GM20000 (cell line): ENCODE results near the gene ITGA6.

Experiments
- DNase-seq: peaks from one replicate; pipeline ENCODE4 v3.0.0; 2012; ENCODE audit warnings: low spot score
- TF ChIP-seq, protein P1 (sequence below): IDR thresholded peaks from 2 replicates; pipeline ENCODE4 v1.5.1; 2012; ENCODE audit warnings: mild to moderate bottlenecking, control low read depth; ENCODE audit errors: extremely low read depth, missing control alignments

ITGA6 gene

DNA sequence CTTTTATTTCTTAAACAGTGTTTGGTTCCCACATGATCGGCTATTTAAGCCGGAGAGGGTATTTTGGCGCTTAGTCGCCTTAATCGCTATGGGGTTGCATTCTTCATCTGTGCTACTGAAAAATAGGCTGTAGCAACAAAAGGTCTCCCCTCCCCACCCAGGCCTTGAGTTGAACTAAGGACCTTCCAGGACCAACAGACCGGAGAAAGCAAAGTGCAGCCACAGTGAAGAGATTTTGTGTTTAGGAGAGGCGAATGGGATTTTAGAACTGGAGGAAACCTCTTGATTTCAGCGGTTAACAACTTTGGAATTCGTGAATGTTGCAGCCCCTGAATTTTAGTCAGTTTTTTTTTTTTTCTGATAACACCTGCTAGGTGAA lies 1.4 kb downstream of the ITGA6 start:
- TF ChIP-seq, protein P1, sequence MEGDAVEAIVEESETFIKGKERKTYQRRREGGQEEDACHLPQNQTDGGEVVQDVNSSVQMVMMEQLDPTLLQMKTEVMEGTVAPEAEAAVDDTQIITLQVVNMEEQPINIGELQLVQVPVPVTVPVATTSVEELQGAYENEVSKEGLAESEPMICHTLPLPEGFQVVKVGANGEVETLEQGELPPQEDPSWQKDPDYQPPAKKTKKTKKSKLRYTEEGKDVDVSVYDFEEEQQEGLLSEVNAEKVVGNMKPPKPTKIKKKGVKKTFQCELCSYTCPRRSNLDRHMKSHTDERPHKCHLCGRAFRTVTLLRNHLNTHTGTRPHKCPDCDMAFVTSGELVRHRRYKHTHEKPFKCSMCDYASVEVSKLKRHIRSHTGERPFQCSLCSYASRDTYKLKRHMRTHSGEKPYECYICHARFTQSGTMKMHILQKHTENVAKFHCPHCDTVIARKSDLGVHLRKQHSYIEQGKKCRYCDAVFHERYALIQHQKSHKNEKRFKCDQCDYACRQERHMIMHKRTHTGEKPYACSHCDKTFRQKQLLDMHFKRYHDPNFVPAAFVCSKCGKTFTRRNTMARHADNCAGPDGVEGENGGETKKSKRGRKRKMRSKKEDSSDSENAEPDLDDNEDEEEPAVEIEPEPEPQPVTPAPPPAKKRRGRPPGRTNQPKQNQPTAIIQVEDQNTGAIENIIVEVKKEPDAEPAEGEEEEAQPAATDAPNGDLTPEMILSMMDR: no peak
- no peak for DNase-seq

DNA sequence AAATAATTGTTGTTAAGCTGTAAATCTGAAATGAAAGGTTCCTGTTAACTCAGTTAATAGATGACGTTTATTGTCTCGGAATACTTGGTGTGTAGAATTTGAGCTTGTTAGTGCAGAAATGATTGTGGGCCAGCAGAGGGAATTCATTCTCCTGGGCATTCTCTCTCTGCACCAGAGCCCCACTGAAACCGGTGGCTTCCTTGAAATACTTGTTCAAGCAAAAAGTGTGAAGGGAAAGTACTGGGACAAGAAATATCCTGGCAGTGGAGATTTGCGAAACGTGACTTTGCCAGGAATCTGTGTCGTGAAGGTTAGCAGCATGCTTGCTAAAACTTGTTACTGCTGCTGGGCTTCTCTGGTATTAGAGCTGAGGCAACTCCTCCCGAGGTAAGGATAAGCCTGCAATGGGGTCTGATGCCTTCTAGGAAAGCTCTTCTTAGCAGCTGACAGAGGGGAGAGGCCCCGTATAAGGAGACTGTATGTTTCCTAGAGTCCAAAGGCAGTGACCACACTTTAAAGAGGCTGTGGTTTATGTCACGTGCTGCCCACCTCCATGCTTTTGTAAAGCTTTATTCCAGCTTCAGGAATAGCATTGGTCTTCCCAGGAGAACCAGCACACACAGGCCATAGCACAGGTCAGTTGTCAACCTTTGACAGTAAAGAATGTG lies 2.0 kb downstream of the ITGA6 start:
- no peak for DNase-seq
- TF ChIP-seq, protein P1: no peak

DNA sequence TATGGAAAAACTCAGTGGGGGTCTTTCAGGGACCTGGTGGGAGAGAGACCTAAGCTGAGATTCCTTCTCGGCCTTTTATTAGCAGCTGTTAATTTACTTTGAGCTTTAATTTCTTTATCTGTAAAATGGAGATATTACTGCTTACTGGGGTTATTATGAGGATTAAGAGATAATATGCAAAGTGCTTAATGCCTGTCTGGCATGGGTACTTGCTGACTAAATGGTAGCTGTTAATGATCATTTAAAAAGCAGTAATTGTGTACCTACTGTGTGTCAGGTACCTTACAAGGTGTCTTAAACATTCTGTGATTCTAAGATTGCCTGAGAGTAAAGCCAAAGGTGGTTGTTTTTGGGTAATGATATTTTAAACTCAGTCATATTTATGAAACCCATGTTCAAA lies 2.6 kb downstream of the ITGA6 start:
- no peak for DNase-seq
- TF ChIP-seq, protein P1: no peak

DNA sequence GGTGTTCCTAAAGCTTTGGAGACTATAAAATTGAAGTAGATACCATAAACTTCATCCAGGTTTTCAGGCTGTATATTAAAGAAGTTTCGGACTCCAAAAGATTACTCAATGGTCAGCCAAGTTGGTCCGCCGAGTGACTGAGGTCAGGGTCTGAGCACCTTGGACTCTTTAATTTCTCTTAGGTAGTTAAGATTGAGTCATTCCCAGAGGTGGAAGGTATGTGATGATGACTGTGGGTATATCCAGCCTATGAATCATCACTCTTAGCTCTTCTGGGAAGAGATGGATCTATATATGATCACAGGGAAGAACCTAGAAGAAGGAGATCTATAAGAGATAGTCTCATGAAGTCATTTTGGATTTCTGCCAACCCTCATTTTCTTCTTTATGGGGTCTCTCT lies 3.3 kb downstream of the ITGA6 start:
- no peak for DNase-seq
- TF ChIP-seq, protein P1: no peak

DNA sequence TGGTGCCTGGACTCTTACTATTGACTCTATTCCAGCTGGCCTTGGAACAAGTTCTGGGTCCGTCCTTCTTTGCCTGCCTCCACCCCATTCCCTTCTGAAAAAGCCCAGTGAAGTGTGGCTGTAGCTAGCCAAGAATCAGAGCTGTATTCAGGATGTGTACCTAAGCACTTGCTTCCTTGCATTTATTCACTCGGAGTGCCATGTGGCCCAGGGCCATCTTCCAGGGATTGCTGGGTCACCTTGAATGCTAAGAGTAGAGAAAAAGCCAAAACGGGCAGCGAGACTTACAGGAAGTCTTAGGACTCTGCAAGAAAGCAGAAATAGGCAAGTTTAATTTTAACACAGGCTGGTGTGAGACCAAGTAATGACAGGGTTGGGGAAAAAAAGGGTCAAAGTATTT lies 4.1 kb downstream of the ITGA6 start:
- TF ChIP-seq, protein P1: no peak
- DNase-seq: no peak

DNA sequence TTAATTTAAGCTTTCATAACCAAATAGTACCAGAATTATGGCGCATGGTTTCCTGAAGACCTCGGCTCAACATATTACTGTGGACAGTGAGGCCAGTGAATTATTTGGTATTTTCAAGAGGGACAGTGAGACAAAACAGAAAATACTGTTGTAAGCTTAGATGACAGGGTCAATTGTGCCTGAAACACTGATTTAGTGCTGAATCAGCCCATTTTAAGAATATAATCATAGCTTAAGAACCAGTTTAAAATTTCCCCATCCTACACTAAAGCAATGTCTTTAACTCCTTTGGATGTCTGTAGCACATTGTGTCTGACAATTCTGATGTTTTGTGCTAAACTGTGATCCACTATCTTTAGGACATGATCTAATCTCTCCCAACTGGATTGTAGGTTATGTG lies 4.6 kb downstream of the ITGA6 start:
- DNase-seq: no peak
- TF ChIP-seq, protein P1: no peak

DNA sequence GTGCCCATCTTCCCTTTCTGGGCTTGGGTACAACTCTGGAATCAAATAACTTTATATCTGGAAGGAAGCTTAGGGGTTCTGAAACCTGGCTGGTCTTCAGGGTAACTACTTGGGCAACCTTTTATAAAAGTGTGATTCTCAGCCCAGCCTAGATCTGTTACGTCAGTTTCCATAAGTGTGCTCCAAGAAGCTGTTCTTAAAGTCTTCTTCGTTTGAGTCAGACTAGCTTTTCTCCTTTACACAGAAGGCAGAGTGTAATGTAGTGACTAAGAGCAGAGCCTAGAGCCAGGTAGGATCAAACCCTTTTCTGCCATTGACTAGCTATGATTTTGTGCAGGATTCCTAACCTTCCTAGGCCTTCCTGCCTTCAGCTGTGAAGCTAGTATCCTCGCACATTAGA lies 5.8 kb downstream of the ITGA6 start:
- TF ChIP-seq, protein P1: no peak

More for the DNA sequence above, 5.8 kb downstream of the ITGA6 start:
- no peak for DNase-seq
